HepG2 (cell line): ENCODE data around the gene CMTM3. TPM values are rescaled to one million over a fixed set of nuclear protein-coding genes. Genes with fewer than 3 reads are reported as not detected.

ENCODE experiments used
- AGO1 ChIP-seq: fragments of 200-400 bp; formaldehyde crosslinking; IDR thresholded peaks from 2 replicates; pipeline ENCODE4 v1.6.1; 2017; ENCODE audit warnings: mild to moderate bottlenecking, low read depth, low read length, moderate library complexity; ENCODE audit not compliant: poor library complexity, severe bottlenecking
- ARID4A ChIP-seq: sonication (generic); formaldehyde crosslinking; IDR thresholded peaks from 2 replicates; pipeline ENCODE4 v1.5.0; 2020; ENCODE audit warnings: mild to moderate bottlenecking, missing genetic modification reagents, borderline replicate concordance
- ATF6 ChIP-seq: sonication (generic); formaldehyde crosslinking; conservative IDR thresholded peaks from 2 replicates; pipeline ENCODE4 v1.4.0; 2020; ENCODE audit warnings: missing genetic modification reagents
- FOXA1 ChIP-seq, 2 experiments: fragments of 450-650 bp in 1 of 2; sonication (generic) in 1 of 2; formaldehyde crosslinking in 1 of 2; IDR thresholded peaks; 2 replicates each; pipeline versions ENCODE4 v1.4.0 to v1.6.1; 2016 to 2020; ENCODE audit warnings: missing genetic modification reagents in 1 of 2
- GFI1 ChIP-seq: sonication (generic); formaldehyde crosslinking; IDR thresholded peaks from 2 replicates; pipeline ENCODE4 v1.5.0; 2020; ENCODE audit warnings: missing genetic modification reagents, mild to moderate bottlenecking, borderline replicate concordance
- HNRNPK ChIP-seq: fragments of 200-400 bp; formaldehyde crosslinking; IDR thresholded peaks from 2 replicates; pipeline ENCODE4 v1.6.1; 2018; ENCODE audit warnings: low read length, low read depth, moderate library complexity, mild to moderate bottlenecking; ENCODE audit not compliant: poor library complexity, severe bottlenecking
- KLF11 ChIP-seq: IDR thresholded peaks from 2 replicates; pipeline ENCODE4 v1.6.1; 2016; ENCODE audit warnings: missing compliant biosample characterization
- KLF6 ChIP-seq: IDR thresholded peaks from 2 replicates; pipeline ENCODE4 v1.8.0; 2016; ENCODE audit warnings: missing biosample characterization, missing genetic modification reagents
- MLLT10 ChIP-seq: sonication (generic); formaldehyde crosslinking; IDR thresholded peaks from 2 replicates; pipeline ENCODE4 v1.4.0; 2020; ENCODE audit warnings: missing genetic modification reagents
- NFE2 ChIP-seq: sonication (generic); formaldehyde crosslinking; IDR thresholded peaks from 2 replicates; pipeline ENCODE4 v1.4.0; 2020; ENCODE audit warnings: missing genetic modification reagents
- SOX5 ChIP-seq: IDR thresholded peaks from 2 replicates; pipeline ENCODE4 v1.6.1; 2016; ENCODE audit warnings: borderline replicate concordance
- SRSF4 ChIP-seq: fragments of 200-400 bp; formaldehyde crosslinking; IDR thresholded peaks from one replicate; pipeline ENCODE4 v1.6.1; 2018; ENCODE audit warnings: mild to moderate bottlenecking, low read depth, low read length, moderate library complexity; ENCODE audit not compliant: poor library complexity, severe bottlenecking
- TBP ChIP-seq: sonication (generic); formaldehyde crosslinking; IDR thresholded peaks from 2 replicates; pipeline ENCODE4 v1.5.0; 2020; ENCODE audit warnings: missing genetic modification reagents
- ZBED4 ChIP-seq: sonication (generic); formaldehyde crosslinking; IDR thresholded peaks from 2 replicates; pipeline ENCODE4 v1.4.0; 2020; ENCODE audit warnings: missing genetic modification reagents, borderline replicate concordance
- ZKSCAN5 ChIP-seq: sonication (generic); formaldehyde crosslinking; IDR thresholded peaks from 2 replicates; pipeline ENCODE4 v1.5.1; 2020; ENCODE audit warnings: mild to moderate bottlenecking, missing genetic modification reagents
- ZNF260 ChIP-seq: sonication (generic); formaldehyde crosslinking; IDR thresholded peaks from 2 replicates; pipeline ENCODE4 v1.4.0; 2020; ENCODE audit warnings: missing genetic modification reagents, low read depth, mild to moderate bottlenecking, borderline replicate concordance
- ZNF431 ChIP-seq: sonication (generic); formaldehyde crosslinking; IDR thresholded peaks from 2 replicates; pipeline ENCODE4 v1.9.0; 2022; ENCODE audit warnings: missing genetic modification reagents, low read depth, mild to moderate bottlenecking, borderline replicate concordance
- ZNF577 ChIP-seq: sonication (generic); formaldehyde crosslinking; IDR thresholded peaks from 2 replicates; pipeline ENCODE4 v1.4.0; 2020; ENCODE audit warnings: mild to moderate bottlenecking, low read depth, missing genetic modification reagents, borderline replicate concordance
- ZNF747 ChIP-seq: sonication (generic); formaldehyde crosslinking; IDR thresholded peaks from 2 replicates; pipeline ENCODE4 v1.8.1; 2023; ENCODE audit warnings: missing genetic modification reagents, mild to moderate bottlenecking, borderline replicate concordance
- polyA plus RNA-seq, 8 experiments: library from polyadenylated mRNA; depleted of rRNA in 3 of 8; stranded (reverse) in 7 of 8; unstranded in 1 of 8; fragments of >200 nt; fragmentation: Illumina TruSeq in 4 of 8; extraction: Trizol in 4 of 8; gene quantifications; 2 replicates each; pipeline versions ENCODE4 v1.2.1 to v1.2.3, GENCODE V29; 2011 to 2016; ENCODE audit warnings: low read depth in 4 of 8, missing spikeins in 1 of 8, mixed read lengths in 1 of 8; ENCODE audit not compliant: insufficient read depth in 1 of 8
- total RNA-seq, 5 experiments: library from RNA; depleted of rRNA; stranded (reverse); fragments of >200 nt; fragmentation: Illumina TruSeq; extraction: Trizol; gene quantifications; 2 replicates each; pipeline ENCODE4 v1.2.3, GENCODE V29; 2016; ENCODE audit warnings: low read depth in 1 of 5

The CMTM3 gene
- total and polyA plus RNA-seq, 2 of the 13 experiments (the other 11 are each of a cell fraction or from before 2014, with no cell fraction given): 29.2 to 48.7 TPM

- TF ChIP-seq ATF6 (CRISPR knock-in tag) (no peak), ZNF431 (no peak), ZNF577 (no peak), HNRNPK (peak; percentile 32), FOXA1 (IDR thresholded peaks at IDR 0.05) (no peak), FOXA1 (CRISPR knock-in tag; IDR thresholded peaks at IDR 0.05) (no peak), GFI1 (CRISPR knock-in tag) (no peak; the same call in 1 of the 2 replicates), ZNF260 (CRISPR knock-in tag) (no peak), ZBED4 (CRISPR knock-in tag) (no peak; the same call in 1 of the 2 replicates), SOX5 (CRISPR knock-in tag) (no peak), NFE2 (CRISPR knock-in tag) (no peak), KLF6 (CRISPR knock-in tag) (no peak; the same call in 1 of the 2 replicates), AGO1 (no peak), ZKSCAN5 (CRISPR knock-in tag) (no peak), MLLT10 (no peak), SRSF4 (no peak), ZNF747 (CRISPR knock-in tag) (no peak), KLF11 (CRISPR knock-in tag) (no peak), TBP (no peak), ARID4A (CRISPR knock-in tag) (no peak; the same call in 1 of the 2 replicates)
Observed at GRCh38 chr16:66604376-66605176, at the start of gene CMTM3 (continued).
